T-cell (primary cell): ENCODE data around the gene IL9. TPM values are rescaled to one million over a fixed set of nuclear protein-coding genes. Genes with fewer than 3 reads are reported as not detected.

Experiments
- ATAC-seq, 4 experiments: fragments of 200-7000 bp in 3 of 4; fragments of 150-1000 bp in 1 of 4; cut with Tn5 transposase; replicated peaks in 1 of 4; 1 replicate in 3 of 4; 2 replicates in 1 of 4; pipeline ENCODE4 v1.10.0; 2021; ENCODE audit warnings: moderate library complexity in 3 of 4, mild to moderate bottlenecking in 2 of 4, moderate number of reproducible peaks in 1 of 4
- CTCF ChIA-PET, 2 donors: fragments of 300-600 bp; sonication (Branson Sonifier 250); formaldehyde crosslinking; loops; one replicate each; lab custom pipeline; 2022; ENCODE audit warnings: antibody characterized with exemption in 2 of 2; lab: Charles Lee
- POLR2A ChIA-PET, 2 donors: fragments of 300-600 bp; sonication (Branson Sonifier 250); formaldehyde crosslinking; loops; one replicate each; lab custom pipeline; 2022; ENCODE audit warnings: antibody characterized with exemption in 2 of 2; lab: Charles Lee
- DNase-seq, 35 experiments: peaks; one replicate each; pipeline versions ENCODE4 v3.0.0 to v3.0.0-alpha.2; 2013 to 2023
- H3K27ac ChIP-seq: one replicate; pipeline ENCODE4 v1.5.1; 2013; ENCODE audit warnings: low read length
- H3K27me3 ChIP-seq, 2 experiments: replicated peaks in 1 of 2; 1 replicate in 1 of 2; 2 replicates in 1 of 2; pipeline versions ENCODE4 v1.6.1 to v1.7.0; 2013; ENCODE audit warnings: low read length in 1 of 2, mixed read lengths in 1 of 2; ENCODE audit not compliant: control insufficient read depth in 2 of 2, insufficient read depth in 2 of 2; ENCODE audit errors: extremely low read depth in 1 of 2
- H3K36me3 ChIP-seq, 2 donors: 1 replicate in 1 of 2; 2 replicates in 1 of 2; pipeline versions ENCODE4 v1.6.1 to v1.7.0; 2013; ENCODE audit warnings: low read length in 1 of 2; ENCODE audit not compliant: control insufficient read depth in 2 of 2, insufficient read depth in 1 of 2; ENCODE audit errors: extremely low read depth in 1 of 2
- H3K4me1 ChIP-seq, 2 experiments: 1 replicate in 1 of 2; 2 replicates in 1 of 2; pipeline versions ENCODE4 v1.6.1 to v1.7.0; 2013; ENCODE audit warnings: low read length in 2 of 2, mixed read lengths in 1 of 2; ENCODE audit not compliant: insufficient read depth in 2 of 2, control insufficient read depth in 1 of 2; ENCODE audit errors: extremely low read depth in 1 of 2
- H3K4me3 ChIP-seq, 2 donors: 1 replicate in 1 of 2; 2 replicates in 1 of 2; pipeline versions ENCODE4 v1.5.1 to v1.7.0; 2013; ENCODE audit warnings: mild to moderate bottlenecking in 2 of 2, low read length in 1 of 2, moderate library complexity in 1 of 2; ENCODE audit not compliant: control insufficient read depth in 1 of 2; ENCODE audit errors: extremely low read depth in 1 of 2
- H3K9me3 ChIP-seq: 2 replicates; pipeline ENCODE4 v1.7.0; 2013
- H3K27ac Mint-ChIP-seq, 2 donors: one replicate each; pipeline ENCODE4 v1.8.0; 2020 to 2021; ENCODE audit warnings: mild to moderate bottlenecking in 2 of 2, mixed read lengths in 2 of 2
- H3K27me3 Mint-ChIP-seq, 2 donors: one replicate each; pipeline ENCODE4 v1.8.0; 2021 to 2022; ENCODE audit warnings: mixed read lengths in 2 of 2
- H3K36me3 Mint-ChIP-seq: one replicate; pipeline ENCODE4 v1.8.0; 2021; ENCODE audit warnings: mixed read lengths
- H3K4me1 Mint-ChIP-seq, 3 donors: one replicate each; pipeline ENCODE4 v1.8.0; 2020 to 2022; ENCODE audit warnings: mixed read lengths in 3 of 3, mild to moderate bottlenecking in 1 of 3
- H3K4me3 Mint-ChIP-seq, 3 donors: one replicate each; pipeline ENCODE4 v1.8.0; 2020 to 2022; ENCODE audit warnings: mild to moderate bottlenecking in 3 of 3, mixed read lengths in 3 of 3, moderate library complexity in 3 of 3
- H3K9me3 Mint-ChIP-seq, 3 donors: one replicate each; pipeline ENCODE4 v1.8.0; 2020 to 2022; ENCODE audit warnings: mixed read lengths in 3 of 3
- WGBS: methylation state at CpG from one replicate; pipeline ENCODE4 v1.1.5; 2013; ENCODE audit warnings: missing lambda C conversion rate; ENCODE audit not compliant: insufficient coverage; 5-methylcytosine and 5-hydroxymethylcytosine counted together
- total RNA-seq, 35 experiments: library from RNA in 6 of 35; stranded (reverse) in 6 of 35; fragments of 120-200 nt in 1 of 35; gene quantifications; one replicate each; pipeline versions ENCODE4 v1.2.1 to v1.2.4 and lab custom pipeline; 2013 to 2026

IL9 gene
- total RNA-seq, 5 donors from 2014 or later (not counting 1 experiment from before 2014, with no cell fraction given), result not detected

- no peaks in the 10 kb centered on the region for H3K4me1 Mint-ChIP-seq
- no peak overlapping the region for H3K27ac Mint-ChIP-seq
- ATAC-seq, result no peak
- H3K4me1 ChIP-seq, result no peaks in the 10 kb centered on the region
- no peak overlapping the region for H3K27ac ChIP-seq
- no peaks in the 10 kb centered on the region for H3K9me3 ChIP-seq
- H3K27me3 Mint-ChIP-seq, result peaks cover 4 to 5% of the 10 kb centered on the region in 2 donors
- DNase-seq, result no peak
- 83% methylated on average over 24 of the region's 34 CpGs for WGBS
- ChIA-PET POLR2A (no interaction called here), CTCF (no interaction called here)
- H3K9me3 Mint-ChIP-seq, result no peaks in the 10 kb centered on the region
- H3K36me3 ChIP-seq, result no peaks in the 10 kb centered on the region
- peaks cover 0 to 20% of the 10 kb centered on the region in 2 experiments for H3K27me3 ChIP-seq
- H3K4me3 Mint-ChIP-seq, result no peak overlapping the region
- H3K36me3 Mint-ChIP-seq, result no peaks in the 10 kb centered on the region
- H3K4me3 ChIP-seq, result no peak overlapping the region
These were observed 43.5 kb downstream of the IL9 start for GRCh38 chr5:135851915-135852845.

GRCh38 chr5:135851186-135851914 lies 44.3 kb downstream of the IL9 start:
- POLR2A ChIA-PET, result no interaction called here
- DNase-seq, result no peak
- Histone ChIP-seq H3K36me3 (no peaks in the 10 kb centered on the region), H3K9me3 (no peaks in the 10 kb centered on the region), H3K4me1 (no peaks in the 10 kb centered on the region), H3K4me3 (no peak overlapping the region), H3K27me3 (peaks cover 0 to 15% of the 10 kb centered on the region in 2 experiments), H3K27ac (no peak overlapping the region)
- no peak overlapping the region for H3K4me3 Mint-ChIP-seq
- peaks cover 3 to 4% of the 10 kb centered on the region in 2 donors for H3K27me3 Mint-ChIP-seq
- H3K27ac Mint-ChIP-seq, result no peak overlapping the region
- H3K36me3 Mint-ChIP-seq, result no peaks in the 10 kb centered on the region
- H3K9me3 Mint-ChIP-seq, result no peaks in the 10 kb centered on the region
- WGBS, result 84% methylated on average over 22 of the region's 24 CpGs
- no peak for ATAC-seq
- no peaks in the 10 kb centered on the region for H3K4me1 Mint-ChIP-seq
- CTCF ChIA-PET, result no interaction called here

- Histone ChIP-seq H3K4me3 (no peak overlapping the region), H3K9me3 (no peaks in the 10 kb centered on the region), H3K4me1 (no peaks in the 10 kb centered on the region), H3K27ac (no peak overlapping the region), H3K27me3 (peaks cover 0 to 12% of the 10 kb centered on the region in 2 experiments), H3K36me3 (no peaks in the 10 kb centered on the region)
- Mint-ChIP-seq H3K27ac (no peak overlapping the region), H3K36me3 (no peaks in the 10 kb centered on the region), H3K4me3 (no peak overlapping the region), H3K9me3 (no peaks in the 10 kb centered on the region), H3K27me3 (peaks cover 3 to 4% of the 10 kb centered on the region in 2 donors), H3K4me1 (no peaks in the 10 kb centered on the region)
- ATAC-seq (no peak), DNase-seq (no peak)
- ChIA-PET CTCF (no interaction called here), POLR2A (no interaction called here)
- WGBS, result 83% methylated on average over 3 of the region's 6 CpGs
These were observed 45.0 kb downstream of the IL9 start for GRCh38 chr5:135850671-135851070.

GRCh38 chr5:135850231-135850630 lies 45.4 kb downstream of the IL9 start:
- Mint-ChIP-seq H3K9me3 (no peaks in the 10 kb centered on the region), H3K4me1 (no peaks in the 10 kb centered on the region), H3K4me3 (no peak overlapping the region), H3K27me3 (peaks cover 3 to 4% of the 10 kb centered on the region in 2 donors), H3K27ac (no peak overlapping the region), H3K36me3 (no peaks in the 10 kb centered on the region)
- WGBS, result 74% methylated on average over 4 of the region's 9 CpGs
- no peaks in the 10 kb centered on the region for H3K36me3 ChIP-seq
- H3K4me1 ChIP-seq, result no peaks in the 10 kb centered on the region
- CTCF ChIA-PET, result no interaction called here
- DNase-seq (no peak), ATAC-seq (no peak)
- no peaks in the 10 kb centered on the region for H3K9me3 ChIP-seq
- H3K27me3 ChIP-seq, result peaks cover 0 to 12% of the 10 kb centered on the region in 2 experiments
- no peak overlapping the region for H3K4me3 ChIP-seq
- POLR2A ChIA-PET, result no interaction called here
- H3K27ac ChIP-seq, result no peak overlapping the region

- Histone ChIP-seq H3K27ac (no peak overlapping the region), H3K36me3 (no peaks in the 10 kb centered on the region), H3K27me3 (peaks cover 0 to 17% of the 10 kb centered on the region in 2 experiments), H3K4me3 (no peak overlapping the region), H3K4me1 (no peaks in the 10 kb centered on the region), H3K9me3 (no peaks in the 10 kb centered on the region)
- Mint-ChIP-seq H3K27ac (no peak overlapping the region), H3K4me3 (no peak overlapping the region), H3K9me3 (no peaks in the 10 kb centered on the region), H3K36me3 (no peaks in the 10 kb centered on the region), H3K27me3 (peaks cover 0 to 10% of the 10 kb centered on the region in 2 donors), H3K4me1 (no peaks in the 10 kb centered on the region)
- no peak for DNase-seq
- ChIA-PET POLR2A (no interaction called here), CTCF (no interaction called here)
- 89% methylated on average over 1 of the region's 1 CpG for WGBS
- ATAC-seq, result no peak
These were observed 47.7 kb downstream of the IL9 start for GRCh38 chr5:135847976-135848375.

GRCh38 chr5:135846311-135846710 lies 49.3 kb downstream of the IL9 start:
- Histone ChIP-seq H3K9me3 (no peaks in the 10 kb centered on the region), H3K27ac (no peak overlapping the region), H3K4me3 (no peak overlapping the region), H3K27me3 (peaks cover 0 to 15% of the 10 kb centered on the region in 2 experiments), H3K4me1 (no peaks in the 10 kb centered on the region), H3K36me3 (no peaks in the 10 kb centered on the region)
- H3K27me3 Mint-ChIP-seq, result peaks cover 4 to 11% of the 10 kb centered on the region in 2 donors
- H3K4me1 Mint-ChIP-seq, result no peaks in the 10 kb centered on the region
- ChIA-PET POLR2A (no interaction called here), CTCF (no interaction called here)
- no peaks in the 10 kb centered on the region for H3K36me3 Mint-ChIP-seq
- DNase-seq, result no peak
- H3K9me3 Mint-ChIP-seq, result no peaks in the 10 kb centered on the region
- no peak for ATAC-seq
- no peak overlapping the region for H3K27ac Mint-ChIP-seq
- no peak overlapping the region for H3K4me3 Mint-ChIP-seq
